NCI-H2196 (cell line): ENCODE data around the gene NDUFA3.
"Not testable (repeated sequence)": the region's sequence is repeated elsewhere in the genome, so short reads cannot be mapped to it uniquely, and the experiment has no call there.

Source experiments
- DNase-seq: peaks from one replicate; lab custom pipeline; 2025; ENCODE audit not compliant: unreplicated experiment; lab: John Stamatoyannopoulos, UW

The NDUFA3 gene

GRCh38 chr19:54102421-54103169 is at the start of gene NDUFA3:
Gene NDUFA3, plus strand, starts transcription at chr19:54102855. Its CDS starts 24 bp downstream, at chr19:54102879.
- peak; percentile 98 for DNase-seq

GRCh38 chr19:54062643-54063042 is 40.0 kb upstream of the NDUFA3 start:
- DNase-seq, result no peak

- no peak for DNase-seq
Observed at GRCh38 chr19:54063350-54064116, 39.1 kb upstream of the NDUFA3 start, which contains the start of gene VSTM1. Gene VSTM1, minus strand, starts transcription at chr19:54063897. Its CDS starts 120 bp downstream, at chr19:54063777.

- DNase-seq, result no peak
Observed at GRCh38 chr19:54069470-54069869, 33.2 kb upstream of the NDUFA3 start.

- no peak for DNase-seq
Observed at GRCh38 chr19:54073829-54074228, 28.8 kb upstream of the NDUFA3 start.

- no peak for DNase-seq
Observed at GRCh38 chr19:54074851-54075250, 27.8 kb upstream of the NDUFA3 start.

GRCh38 chr19:54077334-54077733 is 25.3 kb upstream of the NDUFA3 start:
- no peak for DNase-seq

GRCh38 chr19:54081032-54081431 is 21.6 kb upstream of the NDUFA3 start, which contains the start of gene TARM1:
Gene TARM1, minus strand, starts transcription at chr19:54081365. Its CDS starts 25 bp downstream, at chr19:54081340.
- DNase-seq, result no peak

GRCh38 chr19:54084410-54084809 is 18.2 kb upstream of the NDUFA3 start:
- no peak for DNase-seq

- DNase-seq, result no peak
Observed at GRCh38 chr19:54094426-54095000, 8.1 kb upstream of the NDUFA3 start.

- no peak for DNase-seq
Observed at GRCh38 chr19:54095136-54095858, 7.4 kb upstream of the NDUFA3 start.

- DNase-seq, result not testable (repeated sequence)
Observed at GRCh38 chr19:54095859-54096616, 6.6 kb upstream of the NDUFA3 start.

GRCh38 chr19:54096617-54097106 is 6.0 kb upstream of the NDUFA3 start:
- no peak for DNase-seq

GRCh38 chr19:54099190-54099902 is 3.3 kb upstream of the NDUFA3 start:
- DNase-seq, result no peak

- DNase-seq, result not testable (repeated sequence)
Observed at GRCh38 chr19:54099903-54100255, 2.8 kb upstream of the NDUFA3 start.

- DNase-seq, result no peak
Observed at GRCh38 chr19:54100561-54100960, 2.1 kb upstream of the NDUFA3 start, which contains the start of gene OSCAR. Gene OSCAR, minus strand, starts transcription at chr19:54100803. Its CDS starts 11 bp downstream, at chr19:54100792.

- DNase-seq, result no peak
Observed at GRCh38 chr19:54104998-54105715, 2.5 kb downstream of the NDUFA3 start.

GRCh38 chr19:54105796-54106195 is 3.1 kb downstream of the NDUFA3 start:
- DNase-seq, result no peak

GRCh38 chr19:54106716-54107115 is 4.1 kb downstream of the NDUFA3 start:
- DNase-seq, result no peak
